NCI-H2081 treated with DMSO at 0.1 percent for 48 hours (cell line): ENCODE data around the gene AJM1.

Source experiments
- DNase-seq: peaks from one replicate; lab custom pipeline; 2025; lab: John Stamatoyannopoulos, UW

Gene AJM1

DNA sequence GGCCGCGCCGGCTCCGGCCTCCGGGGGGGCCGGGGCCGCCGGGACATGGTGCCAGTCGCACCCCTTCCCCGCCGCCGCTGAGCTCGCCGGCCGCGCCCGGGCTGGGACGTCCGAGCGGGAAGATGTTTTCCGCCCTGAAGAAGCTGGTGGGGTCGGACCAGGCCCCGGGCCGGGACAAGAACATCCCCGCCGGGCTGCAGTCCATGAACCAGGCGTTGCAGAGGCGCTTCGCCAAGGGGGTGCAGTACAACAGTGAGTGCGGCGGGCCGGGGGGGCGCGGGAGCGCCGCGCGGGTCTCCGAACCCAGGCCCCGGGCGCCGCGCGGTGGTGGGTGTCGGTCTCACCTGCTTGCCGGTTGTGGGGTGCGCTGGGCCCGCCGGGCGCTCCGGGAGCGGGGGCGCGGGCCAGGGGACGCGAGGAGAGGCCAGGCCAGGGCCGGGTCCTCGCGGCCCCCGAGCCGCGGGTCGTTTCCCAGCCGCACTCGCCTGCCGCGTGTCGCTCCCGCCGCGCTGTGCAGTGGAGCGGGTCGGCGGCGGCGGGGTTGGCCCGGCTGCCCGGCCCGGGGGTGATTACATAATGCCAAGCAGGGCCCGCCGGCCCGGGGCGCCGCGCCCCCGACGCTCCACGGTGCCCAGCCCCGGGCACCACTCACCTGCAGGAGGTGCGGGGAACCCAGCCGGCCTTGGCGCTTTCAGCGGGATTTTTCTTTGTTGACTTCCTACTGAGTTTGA is 34.0 kb upstream of the AJM1 start:
- no peak for DNase-seq

GRCh38 chr9:136808806-136809158 is 33.5 kb upstream of the AJM1 start:
- DNase-seq = no peak

DNA sequence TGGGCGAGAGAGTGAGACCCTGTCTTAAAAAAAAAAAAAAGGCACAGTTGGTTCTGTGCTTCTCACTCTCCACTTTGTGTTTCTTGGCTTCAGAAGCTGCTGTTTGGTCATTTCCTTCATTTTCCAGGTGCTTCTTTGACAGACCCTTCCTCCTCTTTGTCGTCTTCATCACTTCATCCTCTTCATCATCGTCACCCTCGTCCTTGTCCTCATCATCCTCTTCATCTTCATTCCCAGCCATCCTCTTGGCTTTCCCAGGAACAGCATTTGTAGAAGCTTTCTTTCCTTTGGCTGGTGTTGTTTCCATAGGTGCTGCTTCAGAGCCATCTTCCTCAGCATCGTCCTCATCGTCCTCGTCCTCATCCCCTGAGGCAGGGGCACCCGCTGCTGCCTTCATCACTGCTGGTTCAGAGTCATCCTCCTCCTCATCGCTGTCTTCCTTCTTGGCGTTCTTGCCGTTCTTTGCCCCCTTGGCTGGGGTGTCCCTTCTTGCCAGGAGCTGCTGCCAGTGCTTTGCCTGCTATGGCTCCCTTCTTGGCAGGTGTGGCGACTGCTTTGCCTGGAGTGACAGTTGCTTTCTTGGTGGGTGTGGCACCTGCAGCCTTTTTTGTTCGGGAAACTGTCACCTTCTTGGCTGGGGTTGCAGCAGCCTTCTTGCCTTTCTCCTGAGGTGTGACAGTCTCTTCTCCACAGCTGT is 27.4 kb upstream of the AJM1 start:
- DNase-seq = no peak

- no peak for DNase-seq
Measured at GRCh38 chr9:136815422-136815782, 26.9 kb upstream of the AJM1 start.

GRCh38 chr9:136820971-136821825 is 21.1 kb upstream of the AJM1 start:
- no peak for DNase-seq

DNA sequence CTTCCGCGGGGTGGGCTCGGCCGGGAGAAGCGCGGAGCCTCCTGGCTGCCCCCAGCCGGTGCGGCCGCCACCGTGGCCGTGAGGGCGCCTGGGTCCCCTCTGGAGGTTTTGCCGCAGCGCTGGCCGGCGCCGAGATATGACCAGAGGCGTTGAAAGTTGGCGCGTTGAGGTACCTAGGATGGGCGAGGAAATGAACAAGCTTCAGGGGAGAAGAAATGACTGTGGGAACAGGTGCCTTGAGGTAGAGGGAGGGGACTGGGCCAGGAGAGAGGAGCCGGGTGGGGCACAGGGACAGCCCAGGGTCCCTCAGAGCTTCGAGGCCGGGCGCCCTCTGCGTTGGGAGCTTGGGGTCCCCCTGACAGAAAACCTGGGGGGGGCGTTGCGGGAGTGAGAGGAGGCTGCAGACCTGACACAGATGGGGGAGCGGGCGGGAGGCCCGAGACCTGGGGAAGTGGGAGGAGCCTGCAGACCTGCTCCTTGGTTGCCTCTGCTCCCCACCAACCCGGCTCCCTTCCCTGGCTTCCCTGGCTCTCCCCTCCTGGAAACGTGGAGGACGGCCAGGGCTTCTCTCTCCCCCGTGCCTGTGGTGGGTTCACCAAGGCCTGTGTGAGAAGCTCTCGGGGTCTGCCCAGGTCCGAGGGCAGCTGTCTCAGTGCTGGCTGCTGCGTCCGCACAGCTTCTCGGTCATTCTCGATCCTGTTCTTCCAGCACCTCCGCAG is 20.3 kb upstream of the AJM1 start:
- DNase-seq = no peak

- DNase-seq = no peak
Measured at GRCh38 chr9:136823136-136824046, 18.9 kb upstream of the AJM1 start.

- no peak for DNase-seq
Measured at GRCh38 chr9:136824496-136825225, 17.6 kb upstream of the AJM1 start.

DNA sequence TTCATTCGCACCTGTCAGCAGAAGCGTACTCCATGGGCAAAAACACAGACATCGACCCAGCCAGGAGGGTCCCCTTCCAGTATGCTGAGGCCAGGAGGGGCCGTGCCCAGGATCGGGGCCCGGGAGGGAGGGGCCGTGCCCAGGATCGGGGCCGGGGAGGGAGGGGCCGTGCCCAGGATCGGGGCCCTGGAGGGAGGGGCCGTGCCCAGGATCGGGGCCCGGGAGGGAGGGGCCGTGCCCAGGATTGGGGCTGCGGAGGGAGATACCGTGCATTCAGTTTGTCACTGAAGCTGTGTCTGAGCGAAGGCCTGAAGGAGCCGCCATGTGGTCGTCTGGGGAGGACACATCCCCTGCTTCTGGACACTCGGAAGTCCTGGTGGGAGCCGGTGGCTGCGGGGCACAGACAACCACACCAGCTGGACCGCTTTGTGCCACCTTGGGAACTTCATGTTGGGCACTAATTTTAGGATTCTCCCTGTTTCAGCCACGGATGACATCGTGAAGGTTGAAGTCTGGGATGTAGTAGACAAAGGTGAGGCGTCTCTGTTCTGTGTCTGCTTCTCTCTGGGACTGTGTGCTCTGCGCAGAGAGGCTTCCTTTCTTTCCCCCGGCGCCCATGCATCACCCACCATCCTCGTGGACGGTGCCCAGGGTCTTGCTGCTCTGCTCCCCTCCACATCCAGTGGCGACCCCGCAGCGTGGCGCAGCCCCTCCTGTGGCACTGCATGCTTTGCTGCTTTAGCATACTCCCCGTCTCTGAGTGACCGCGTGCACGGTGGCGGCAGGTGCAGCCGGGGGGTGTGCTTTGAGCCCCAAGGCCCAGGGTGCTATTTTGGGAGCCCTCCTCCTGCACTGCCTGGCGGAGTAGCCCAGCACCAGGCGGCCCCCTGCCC is 16.7 kb upstream of the AJM1 start:
- DNase-seq = no peak

DNA sequence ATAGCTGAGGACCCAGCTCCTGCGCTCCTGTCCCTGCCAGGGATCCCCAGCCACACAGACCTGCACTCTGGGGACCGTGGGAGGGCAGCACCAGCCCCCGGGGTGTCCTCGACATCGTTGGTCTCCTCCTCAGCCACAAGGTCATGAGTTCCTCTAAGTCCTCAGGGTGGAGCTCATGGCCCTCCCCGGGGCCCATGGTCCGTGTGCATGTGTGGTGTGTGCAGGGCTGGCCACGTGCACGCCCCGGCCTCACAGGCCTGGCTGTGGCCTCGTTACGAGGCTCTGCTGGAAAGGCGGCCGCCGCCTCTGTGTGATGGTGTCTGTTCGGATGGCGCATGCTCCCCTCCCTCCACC is 16.1 kb upstream of the AJM1 start:
- no peak for DNase-seq

DNA sequence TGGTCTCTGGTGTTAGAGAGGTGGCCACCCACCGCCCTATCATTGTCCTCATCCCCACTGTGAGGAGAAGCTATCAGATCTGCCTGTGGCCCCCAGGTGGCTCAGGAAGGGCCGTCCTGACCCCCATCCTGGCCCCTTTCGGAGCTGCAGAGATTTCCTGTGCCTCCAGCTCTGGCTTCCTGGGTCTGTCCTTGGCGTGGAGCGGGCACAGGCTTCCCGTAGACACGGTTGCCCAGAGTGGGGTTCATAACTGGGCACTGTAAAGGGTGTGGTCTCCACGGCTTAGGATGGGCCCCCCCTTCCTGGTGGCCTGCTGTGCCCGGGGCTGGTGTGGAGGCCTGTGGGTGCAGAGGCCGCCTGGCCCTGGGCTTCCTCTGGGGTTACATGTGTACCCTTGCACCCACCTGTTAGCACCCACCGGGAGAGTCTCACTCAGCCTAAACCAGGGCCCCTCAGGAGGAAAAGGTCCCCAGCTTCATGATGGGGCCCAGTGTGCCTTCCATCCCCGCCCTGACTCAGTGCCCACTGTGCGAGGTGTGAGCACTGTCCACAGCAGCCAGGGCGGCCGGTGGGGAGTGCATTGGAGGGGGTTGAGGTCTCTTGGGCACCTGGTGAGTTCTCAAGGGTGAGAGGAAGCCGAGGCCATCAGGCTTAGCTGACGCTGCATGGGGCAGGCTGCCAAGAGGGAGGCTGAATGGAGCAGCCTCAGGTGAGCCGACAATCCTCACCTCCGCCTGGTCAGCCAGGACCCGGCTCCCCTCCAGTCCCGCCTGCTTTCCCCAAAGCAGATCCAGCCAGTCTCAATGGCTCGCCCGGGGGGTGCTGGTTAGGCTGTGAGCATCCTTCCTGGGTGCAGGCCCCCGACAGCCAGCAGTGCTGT is 15.3 kb upstream of the AJM1 start:
- DNase-seq = no peak

GRCh38 chr9:136827794-136828473 is 14.3 kb upstream of the AJM1 start:
- no peak for DNase-seq

DNA sequence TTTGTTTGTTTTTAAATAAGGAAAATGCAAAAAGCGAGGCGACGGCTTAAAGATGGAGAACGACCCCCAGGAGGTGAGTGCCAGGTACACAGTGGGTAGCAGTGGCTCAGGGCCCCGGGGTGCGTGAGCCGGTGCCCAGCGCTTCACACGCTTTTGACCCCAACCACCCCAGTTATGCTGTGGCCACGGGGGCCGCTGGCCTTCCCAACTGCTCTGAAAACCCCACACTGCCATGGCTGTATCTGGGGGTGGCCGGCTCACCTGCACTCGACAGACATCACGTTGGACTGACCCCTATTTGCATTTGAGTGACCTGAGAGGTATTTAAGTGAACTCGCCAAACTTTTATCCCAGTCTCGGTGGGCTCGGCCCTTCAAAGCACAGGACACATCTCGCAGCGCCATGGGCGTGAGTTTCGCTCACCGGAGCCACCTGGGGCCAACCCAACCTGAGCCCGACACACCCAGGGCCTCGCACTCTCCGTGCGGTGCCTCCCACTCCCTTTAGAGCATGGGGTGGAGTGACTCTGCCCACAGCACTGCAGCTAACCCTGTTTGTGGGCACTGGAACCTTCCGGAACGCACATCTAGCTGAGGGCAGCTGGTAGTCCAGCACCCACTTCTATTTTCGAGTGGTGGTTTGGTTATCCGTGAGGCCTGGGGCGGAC is 13.7 kb upstream of the AJM1 start:
- DNase-seq = no peak

DNA sequence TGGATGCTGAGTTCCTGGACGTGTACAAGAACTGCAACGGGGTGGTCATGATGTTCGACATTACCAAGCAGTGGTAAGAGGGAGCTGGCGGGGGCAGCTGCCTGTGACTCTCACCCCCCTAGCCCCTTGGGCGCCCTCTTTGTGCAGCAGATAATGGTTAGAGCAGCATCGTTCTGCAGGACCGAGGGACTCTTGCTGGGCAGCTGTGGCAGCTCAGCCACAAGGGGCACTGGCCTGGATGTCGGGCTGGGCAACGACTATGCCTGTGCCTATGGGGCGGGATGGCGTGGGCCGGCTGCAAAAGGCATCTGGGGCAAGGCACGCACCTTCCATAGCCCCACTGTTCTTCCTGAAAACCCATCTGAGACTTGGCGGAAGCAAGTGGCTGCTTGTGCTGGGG is 12.9 kb upstream of the AJM1 start:
- DNase-seq = no peak

DNA sequence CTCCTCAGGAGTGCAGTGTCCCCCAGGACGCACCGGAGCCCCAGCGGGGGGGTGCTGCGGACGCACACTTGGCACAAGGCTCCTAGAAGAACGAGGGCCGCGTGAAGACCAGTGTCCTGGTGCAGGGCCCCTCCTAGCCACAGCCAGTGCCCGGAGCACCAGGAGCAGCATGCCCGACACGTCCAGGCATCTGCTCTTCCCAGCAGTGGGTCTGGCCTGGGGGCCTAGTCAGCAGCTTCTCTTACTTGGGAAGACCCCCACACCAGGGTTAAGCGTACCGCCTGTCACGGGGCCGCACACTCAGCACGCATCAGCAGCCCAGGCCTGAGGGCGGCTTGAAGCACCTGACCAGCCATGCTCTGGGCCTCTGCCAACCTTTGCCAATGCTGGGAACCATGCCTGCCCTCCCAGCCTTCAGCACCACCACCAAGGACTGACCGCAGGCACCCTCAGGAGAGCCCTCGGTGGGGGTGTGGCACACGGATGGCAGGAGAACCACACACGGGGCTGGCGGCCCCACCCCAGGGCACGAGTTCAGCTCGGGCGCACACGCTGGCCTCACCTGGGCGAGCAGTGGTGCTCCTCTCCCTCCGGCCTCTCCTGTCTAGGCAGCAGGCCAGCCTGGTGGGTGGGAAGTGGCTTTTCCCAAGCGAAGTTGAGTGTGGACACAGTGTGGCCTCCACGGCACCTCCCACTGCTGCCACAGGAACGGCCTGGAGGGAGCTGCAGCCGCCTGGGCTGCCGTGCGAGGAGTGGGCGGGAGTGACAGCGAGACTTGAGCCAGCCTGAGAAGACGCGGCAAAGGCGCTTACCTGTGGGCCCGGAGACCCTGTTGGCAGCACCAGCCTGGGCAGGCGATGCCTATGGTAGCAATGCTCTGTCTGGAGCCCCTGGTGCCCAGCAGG is 12.0 kb upstream of the AJM1 start:
- DNase-seq = no peak

DNA sequence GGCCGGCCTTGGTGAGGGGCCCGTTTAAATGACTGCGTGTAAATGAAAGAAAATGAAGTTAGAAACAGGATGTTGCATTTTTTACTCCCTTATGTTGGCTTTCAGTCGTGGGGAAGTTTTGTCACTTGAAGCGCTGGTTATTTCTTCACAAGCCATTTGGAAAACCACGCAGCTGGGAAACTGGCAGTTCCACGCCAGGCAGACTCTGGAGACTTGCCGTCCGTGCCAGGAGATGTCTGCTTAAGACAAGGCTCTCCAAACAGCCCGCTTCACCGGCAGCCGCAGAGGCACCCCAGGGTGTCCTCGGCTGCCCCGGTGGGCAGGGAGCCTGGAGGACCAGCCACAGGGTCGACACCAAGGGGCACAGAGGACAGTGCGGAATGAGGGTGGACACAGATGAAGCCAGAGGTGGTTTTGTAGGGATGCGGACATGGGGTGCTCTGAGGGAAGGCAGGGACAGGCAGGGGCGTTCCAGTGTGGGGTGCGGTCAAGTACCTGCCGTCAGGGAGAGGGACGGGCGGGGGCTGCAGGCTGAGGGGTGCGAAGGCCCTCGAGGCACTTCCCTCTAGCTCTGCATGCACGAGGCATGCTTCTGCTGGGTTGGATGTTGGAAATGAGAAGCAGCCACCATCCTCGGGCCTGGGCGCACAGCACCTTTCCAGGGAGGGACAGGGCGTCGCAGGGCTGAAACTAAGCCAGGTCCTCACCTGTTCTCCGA is 11.1 kb upstream of the AJM1 start:
- no peak for DNase-seq
